GM12878 (cell line): ENCODE data around the gene CSTPP1. TPM values are rescaled to one million over a fixed set of nuclear protein-coding genes. Genes with fewer than 3 reads are reported as not detected.

Experiments
- ATAC-seq: fragments of 200-7000 bp; cut with Tn5 transposase; 3 replicates; pipeline ENCODE4 v1.9.1; 2020; ENCODE audit warnings: mild to moderate bottlenecking, moderate library complexity
- BruUV-seq: library from RNA; stranded (reverse); fragments of 400-500 nt; replicated peaks from 2 replicates; lab custom pipeline; 2021; lab: Mats Ljungman, UMichigan
- CTCF ChIA-PET: fragments of 300-600 bp; sonication (Branson Sonifier 250); formaldehyde crosslinking; extraction: SDS; loops from one replicate; lab custom pipeline; 2021; ENCODE audit warnings: inconsistent platforms; lab: Yijun Ruan, JAX
- POLR2A ChIA-PET: fragments of 350-600 bp; formaldehyde crosslinking; extraction: SDS; loops from one replicate; lab custom pipeline; 2021; ENCODE audit warnings: inconsistent platforms; lab: Charles Lee
- RAD21 ChIA-PET: fragments of 300-600 bp; sonication (Branson Sonifier 250); formaldehyde crosslinking; loops from one replicate; lab custom pipeline; 2023; ENCODE audit warnings: antibody characterized with exemption; ENCODE audit not compliant: unreplicated experiment; lab: Charles Lee
- SMC1A ChIA-PET: fragments of 300-600 bp; sonication (Branson Sonifier 250); formaldehyde crosslinking; loops from one replicate; lab custom pipeline; 2023; ENCODE audit not compliant: unreplicated experiment, uncharacterized antibody; lab: Charles Lee
- DNase-seq: peaks from one replicate; pipeline ENCODE4 v3.0.0-alpha.2; 2011; ENCODE audit warnings: low read depth, low spot score
- FAIRE-seq: peaks from 3 replicates; lab custom pipeline; 2011; peaks lifted over from hg19 to GRCh38; lab: Jason Lieb, UNC
- H2AFZ ChIP-seq: 2 replicates; pipeline ENCODE4 v1.6.0; 2011; ENCODE audit warnings: low read depth, low read length, control low read depth; ENCODE audit not compliant: control insufficient read depth
- H3K27ac ChIP-seq: 2 replicates; pipeline ENCODE4 v1.5.1; 2011; ENCODE audit warnings: control low read depth; ENCODE audit not compliant: control insufficient read depth, insufficient read depth
- H3K27me3 ChIP-seq, 2 experiments: replicated peaks in 1 of 2; 2 replicates each; pipeline versions ENCODE4 v1.6.0 to v1.6.1; 2011; ENCODE audit warnings: low read length in 1 of 2; ENCODE audit not compliant: control insufficient read depth in 2 of 2, insufficient read depth in 2 of 2
- H3K36me3 ChIP-seq, 2 experiments: 2 replicates each; pipeline ENCODE4 v1.5.1; 2011; ENCODE audit warnings: low read length in 1 of 2; ENCODE audit not compliant: control insufficient read depth in 2 of 2, insufficient read depth in 2 of 2
- H3K4me1 ChIP-seq: 2 replicates; pipeline ENCODE4 v1.6.1; 2011; ENCODE audit warnings: mild to moderate bottlenecking, low read length, moderate library complexity, mixed read lengths; ENCODE audit not compliant: control insufficient read depth, insufficient read depth
- H3K4me2 ChIP-seq: 2 replicates; pipeline ENCODE4 v1.6.0; 2011; ENCODE audit warnings: control low read depth; ENCODE audit not compliant: control insufficient read depth, insufficient read depth
- H3K4me3 ChIP-seq: fragments of 200-600 bp; sonication (generic); 2 replicates; pipeline ENCODE4 v1.5.1; 2016
- H3K79me2 ChIP-seq: 2 replicates; pipeline ENCODE4 v1.6.0; 2011; ENCODE audit warnings: low read length; ENCODE audit not compliant: control insufficient read depth, insufficient read depth
- H3K9ac ChIP-seq: 2 replicates; pipeline ENCODE4 v1.8.0; 2011; ENCODE audit warnings: low read length, control low read depth, mixed read lengths; ENCODE audit not compliant: control insufficient read depth, insufficient read depth
- H3K9me3 ChIP-seq: replicated peaks from 3 replicates; pipeline ENCODE4 v1.5.1; 2011; ENCODE audit warnings: mild to moderate bottlenecking, low read length; ENCODE audit not compliant: control insufficient read depth, insufficient read depth
- H4K20me1 ChIP-seq: 2 replicates; pipeline ENCODE4 v1.6.0; 2011; ENCODE audit not compliant: control insufficient read depth, insufficient read depth
- CBX5 ChIP-seq: sonication (generic); IDR thresholded peaks from 2 replicates; pipeline ENCODE4 v1.6.1; 2016; ENCODE audit warnings: low read depth, moderate library complexity, mild to moderate bottlenecking, inconsistent platforms
- CREB1 ChIP-seq: IDR thresholded peaks from 2 replicates; pipeline ENCODE4 v1.6.1; 2012; ENCODE audit warnings: low read depth, mild to moderate bottlenecking, inconsistent platforms
- MTA3 ChIP-seq: IDR thresholded peaks from 2 replicates; pipeline ENCODE4 v1.6.1; 2012; ENCODE audit warnings: low read length, inconsistent platforms, borderline replicate concordance
- NFXL1 ChIP-seq: fragments of 450-650 bp; IDR thresholded peaks from 2 replicates; pipeline ENCODE4 v1.6.1; 2017; ENCODE audit warnings: antibody characterized with exemption, mild to moderate bottlenecking, borderline replicate concordance
- NFYA ChIP-seq: IDR thresholded peaks from 2 replicates; pipeline ENCODE4 v1.6.1; 2011; ENCODE audit warnings: low read depth, mild to moderate bottlenecking, low read length, improper control_type of control experiment, borderline replicate concordance
- NKRF ChIP-seq: fragments of 450-650 bp; conservative IDR thresholded peaks from 2 replicates; pipeline ENCODE4 v1.6.1; 2017; ENCODE audit warnings: mild to moderate bottlenecking, moderate library complexity
- STAT3 ChIP-seq: IDR thresholded peaks from 2 replicates; pipeline ENCODE4 v1.6.1; 2011; ENCODE audit warnings: low read depth, low read length, improper control_type of control experiment
- ZNF687 ChIP-seq: fragments of 450-650 bp; IDR thresholded peaks from 2 replicates; pipeline ENCODE4 v1.6.1; 2017; ENCODE audit warnings: mild to moderate bottlenecking, moderate library complexity
- WGBS: methylation state at CpG from one replicate; pipeline ENCODE4 v1.1.6; 2016; ENCODE audit warnings: low lambda C conversion rate; ENCODE audit not compliant: insufficient replicate concordance, insufficient coverage; ENCODE audit errors: missing lambda C conversion rate; 5-methylcytosine and 5-hydroxymethylcytosine counted together
- in situ Hi-C: fragments of 300-500 bp; cut with MboI; formaldehyde crosslinking; loops from 9 replicates; pipeline ENCODE4 v1.14.3; 2018; ENCODE audit warnings: mixed read lengths
- intact Hi-C: fragments of 100-400 bp; cut with micrococcal nuclease; formaldehyde crosslinking; loops from one replicate; pipeline ENCODE4 v1.14.2; 2022; ENCODE audit not compliant: unreplicated experiment
- polyA plus RNA-seq, 11 experiments: library from polyadenylated mRNA; depleted of rRNA in 4 of 11; unstranded in 6 of 11; stranded (reverse) in 5 of 11; fragments of >200 nt; fragmentation: Nextera tagmentation in 4 of 11; fragmentation: Illumina TruSeq in 1 of 11; extraction: Ambion mirVana in 4 of 11; extraction: Trizol in 1 of 11; gene quantifications; 1 replicate in 1 of 11; 2 replicates in 10 of 11; pipeline versions ENCODE4 v1.2.1 to v1.2.3, GENCODE V29; 2011 to 2016; ENCODE audit warnings: inconsistent platforms in 2 of 11, missing spikeins in 2 of 11, low read depth in 1 of 11
- total RNA-seq, 4 experiments: library from RNA; depleted of rRNA in 3 of 4; stranded (reverse); fragments of >200 nt in 3 of 4; fragmentation: Illumina TruSeq in 1 of 4; extraction: Trizol in 1 of 4; gene quantifications; 2 replicates each; pipeline versions ENCODE4 v1.2.1 to v1.2.3, GENCODE V29; 2013 to 2021

The CSTPP1 gene
- total and polyA plus RNA-seq, 10 of the 15 experiments (the other 5 are each of a cell fraction or from before 2014, with no cell fraction given) = 7.1 to 23.4 (median 17.5) TPM

GRCh38 chr11:46894961-46895360, 41.6 kb upstream of the CSTPP1 start:
- CTCF ChIA-PET = interaction anchor here (0.7 kb wide), 1 partner anchor 24 kb away, joined by 3 read pairs; no protein-coding TSS in a partner anchor
- RAD21 ChIA-PET = interaction anchor here (0.9 kb wide), 1 partner anchor 263 kb away, joined by 3 read pairs; no protein-coding TSS in a partner anchor
- no peaks in the 10 kb centered on the region for H3K36me3 ChIP-seq
- in situ Hi-C loops (no loop called here), intact Hi-C loops (no loop called here)
- no peaks in the 10 kb centered on the region for H3K79me2 ChIP-seq
- H3K27ac ChIP-seq = no peak overlapping the region
- POLR2A ChIA-PET = no interaction called here
- H3K4me2 ChIP-seq = no peak overlapping the region
- no peaks in the 10 kb centered on the region for H3K9me3 ChIP-seq
- H3K27me3 ChIP-seq = no peaks in the 10 kb centered on the region
- no peaks in the 10 kb centered on the region for H3K4me1 ChIP-seq
- ATAC-seq = no peak
- SMC1A ChIA-PET = interaction anchor here (0.5 to 5.8 kb wide), 3 partner anchors 258 to 959 kb away, joined by 3 to 44 read pairs (median 3); no protein-coding TSS in a partner anchor
- 57% methylated on average over 10 of the region's 10 CpGs for WGBS
- DNase-seq = no peak
- no peak overlapping the region for H3K9ac ChIP-seq
- FAIRE-seq = no peak
- no TSS peak for BruUV-seq
- H2AFZ ChIP-seq = no peak overlapping the region
- H3K4me3 ChIP-seq = no peak overlapping the region
- H4K20me1 ChIP-seq = no peaks in the 10 kb centered on the region
- TF ChIP-seq ZNF687 (no peak), CBX5 (no peak), STAT3 (no peak), NFXL1 (no peak), CREB1 (no peak), NFYA (no peak), NKRF (no peak), MTA3 (no peak)
